GM18861 (cell line): ENCODE measurements around the gene NQO2.
"Not testable (repeated sequence)": the region's sequence is repeated elsewhere in the genome, so short reads cannot be mapped to it uniquely, and the experiment has no call there.

Source experiments
- ATAC-seq: cut with Tn5 transposase; IDR thresholded peaks from one replicate; pipeline ENCODE4 v1.9.1; 2021; ENCODE audit not compliant: unreplicated experiment

Gene NQO2

GRCh38 chr6:2988426-2989331 lies 11.0 kb upstream of the NQO2 start:
- ATAC-seq = peak; percentile 57

GRCh38 chr6:2989332-2990247 lies 10.1 kb upstream of the NQO2 start:
- ATAC-seq = peak; percentile 60

- no peak for ATAC-seq
These were observed 9.3 kb upstream of the NQO2 start for GRCh38 chr6:2990248-2990931.

GRCh38 chr6:2990932-2991506 lies 8.7 kb upstream of the NQO2 start:
- ATAC-seq = no peak

GRCh38 chr6:2992330-2992979 lies 7.2 kb upstream of the NQO2 start:
- no peak for ATAC-seq

- no peak for ATAC-seq
These were observed 5.9 kb upstream of the NQO2 start for GRCh38 chr6:2993755-2994317.

- peak; percentile 36 for ATAC-seq
These were observed 1.3 kb upstream of the NQO2 start for GRCh38 chr6:2998249-2998997.

- ATAC-seq = peak; percentile 11
These were observed 586 bp upstream of the NQO2 start for GRCh38 chr6:2998998-2999617.

GRCh38 chr6:3001146-3001772 lies 1.6 kb downstream of the NQO2 start:
- no peak for ATAC-seq

GRCh38 chr6:3001773-3002293 lies 2.1 kb downstream of the NQO2 start:
- ATAC-seq = peak; percentile 42

- not testable (repeated sequence) for ATAC-seq
These were observed 3.5 kb downstream of the NQO2 start for GRCh38 chr6:3003226-3003625.

GRCh38 chr6:3005077-3005476 lies 5.4 kb downstream of the NQO2 start:
- no peak for ATAC-seq

- ATAC-seq = no peak
These were observed 6.2 kb downstream of the NQO2 start for GRCh38 chr6:3005874-3006273.

- no peak for ATAC-seq
These were observed 6.8 kb downstream of the NQO2 start for GRCh38 chr6:3006476-3006875.

- no peak for ATAC-seq
These were observed 7.9 kb downstream of the NQO2 start for GRCh38 chr6:3007571-3007970.

GRCh38 chr6:3008712-3009265 lies 9.1 kb downstream of the NQO2 start:
- not testable (repeated sequence) for ATAC-seq

GRCh38 chr6:3009930-3010329 lies 10.2 kb downstream of the NQO2 start:
- ATAC-seq = no peak

- ATAC-seq = no peak
These were observed 11.5 kb downstream of the NQO2 start for GRCh38 chr6:3011158-3011557.
